HCT116 (cell line): Measurements from ENCODE around the gene UBE3C. TPM values are rescaled to one million over a fixed set of nuclear protein-coding genes. Genes with fewer than 3 reads are reported as not detected.

ENCODE experiments used
- ATAC-seq: fragments of 200-7000 bp; cut with Tn5 transposase; 2 replicates; pipeline ENCODE4 v1.9.1; 2020; ENCODE audit warnings: mild to moderate bottlenecking, moderate library complexity
- BruUV-seq: library from RNA; stranded (reverse); fragments of 400-500 nt; replicated peaks from 2 replicates; lab custom pipeline; 2021; lab: Mats Ljungman, UMichigan
- CTCF ChIA-PET: fragments of 300-600 bp; sonication (Branson Sonifier 250); formaldehyde crosslinking; loops from one replicate; lab custom pipeline; 2021; ENCODE audit warnings: antibody characterized with exemption; lab: Charles Lee
- POLR2A ChIA-PET: fragments of 300-600, 350-600 bp; sonication (Branson Sonifier 250); formaldehyde crosslinking; loops from one replicate; lab custom pipeline; 2021; ENCODE audit warnings: antibody characterized with exemption; lab: Charles Lee
- RAD21 ChIA-PET, 2 experiments: fragments of 300-600 bp; sonication (Branson Sonifier 250); formaldehyde crosslinking; loops; one replicate each; lab custom pipeline; 2023; ENCODE audit warnings: low total read pairs in 2 of 2; ENCODE audit not compliant: uncharacterized antibody in 2 of 2, unreplicated experiment in 2 of 2, low non-redundant PET in 1 of 2; lab: Charles Lee
- DNase-seq: peaks from one replicate; pipeline ENCODE4 v3.0.0-alpha.2; 2010; ENCODE audit warnings: low read depth, low spot score
- H2AFZ ChIP-seq: fragments of 200-600 bp; shearing (Covaris generic), sonication (generic); 2 replicates; pipeline ENCODE4 v1.6.1; 2017; ENCODE audit warnings: low read depth, mixed run types, mixed read lengths, antibody characterized with exemption, low read length; ENCODE audit not compliant: poor library complexity, severe bottlenecking
- H3K27ac ChIP-seq: 2 replicates; pipeline ENCODE4 v1.5.1; 2012; ENCODE audit warnings: low read depth, low read length
- H3K27me3 ChIP-seq: fragments of 200-600 bp; sonication (generic); 2 replicates; pipeline ENCODE4 v1.6.1; 2016; ENCODE audit warnings: mixed run types, low read length, mixed read lengths; ENCODE audit not compliant: insufficient read depth
- H3K36me3 ChIP-seq, 2 experiments: fragments of 200-500 bp in 1 of 2; fragments of 200-600 bp in 1 of 2; sonication (Bioruptor generic) in 1 of 2; sonication (generic) in 1 of 2; 2 replicates each; pipeline versions ENCODE4 v1.5.1 to v1.6.1; 2014 to 2016; ENCODE audit warnings: low read length in 2 of 2, inconsistent platforms in 1 of 2, mixed read lengths in 1 of 2, mixed run types in 1 of 2; ENCODE audit not compliant: insufficient read depth in 2 of 2, control insufficient read depth in 1 of 2
- H3K4me1 ChIP-seq, 2 experiments: fragments of 200-600 bp in 1 of 2; sonication (generic) in 1 of 2; 2 replicates each; pipeline versions ENCODE4 v1.5.1 to v1.6.1; 2012 to 2017; ENCODE audit warnings: low read length in 2 of 2, inconsistent platforms in 1 of 2, mild to moderate bottlenecking in 1 of 2, mixed read lengths in 1 of 2, mixed run types in 1 of 2, moderate library complexity in 1 of 2; ENCODE audit not compliant: insufficient read depth in 2 of 2, control insufficient read depth in 1 of 2
- H3K4me2 ChIP-seq: fragments of 200-600 bp; sonication (generic); 2 replicates; pipeline ENCODE4 v1.6.1; 2017; ENCODE audit warnings: mixed run types, low read length, mixed read lengths
- H3K4me3 ChIP-seq, 2 experiments: fragments of 200-600 bp in 1 of 2; sonication (generic) in 1 of 2; replicated peaks in 1 of 2; 2 replicates each; pipeline ENCODE4 v1.5.1; 2011 to 2016; ENCODE audit warnings: low read length in 2 of 2, control low read depth in 1 of 2, low read depth in 1 of 2, mild to moderate bottlenecking in 1 of 2, mixed read lengths in 1 of 2, mixed run types in 1 of 2
- H3K79me2 ChIP-seq: fragments of 200-600 bp; sonication (generic); 2 replicates; pipeline ENCODE4 v1.6.1; 2017; ENCODE audit warnings: mild to moderate bottlenecking, mixed run types, low read length, moderate library complexity, mixed read lengths; ENCODE audit not compliant: insufficient read depth
- H3K9ac ChIP-seq: fragments of 200-600 bp; sonication (generic); 2 replicates; pipeline ENCODE4 v1.6.1; 2016; ENCODE audit warnings: low read length, mixed read lengths
- H3K9me2 ChIP-seq: fragments of 200-600 bp; sonication (generic), shearing (Covaris generic); 2 replicates; pipeline ENCODE4 v1.6.1; 2017; ENCODE audit warnings: mixed run types, mild to moderate bottlenecking, moderate library complexity; ENCODE audit not compliant: insufficient read depth
- H3K9me3 ChIP-seq, 2 experiments: fragments of 200-500 bp in 1 of 2; fragments of 200-600 bp in 1 of 2; sonication (Bioruptor generic) in 1 of 2; sonication (generic) in 1 of 2; 2 replicates each; pipeline ENCODE4 v1.6.1; 2014 to 2017; ENCODE audit warnings: low read length in 2 of 2, mixed read lengths in 2 of 2, inconsistent platforms in 1 of 2, low read depth in 1 of 2, mild to moderate bottlenecking in 1 of 2, mixed run types in 1 of 2, moderate library complexity in 1 of 2; ENCODE audit not compliant: control insufficient read depth in 1 of 2, insufficient read depth in 1 of 2
- H4K20me1 ChIP-seq: fragments of 200-600 bp; sonication (generic), shearing (Covaris generic); 2 replicates; pipeline ENCODE4 v1.6.1; 2017; ENCODE audit warnings: mixed run types, mild to moderate bottlenecking, moderate library complexity; ENCODE audit not compliant: insufficient read depth
- CBX3 ChIP-seq: IDR thresholded peaks from 2 replicates; pipeline ENCODE4 v1.6.1; 2012; ENCODE audit warnings: low read depth
- CEBPB ChIP-seq: IDR thresholded peaks from 2 replicates; pipeline ENCODE4 v1.6.1; 2012; ENCODE audit warnings: low read depth
- EZH2phosphoT487 ChIP-seq: fragments of 200-600 bp; IDR thresholded peaks from 2 replicates; pipeline ENCODE4 v1.6.1; 2018; ENCODE audit warnings: antibody characterized with exemption, borderline replicate concordance
- FOSL1 ChIP-seq: IDR thresholded peaks from 2 replicates; pipeline ENCODE4 v1.6.1; 2012; ENCODE audit warnings: low read depth
- SRF ChIP-seq: IDR thresholded peaks from 2 replicates; pipeline ENCODE4 v1.6.1; 2012; ENCODE audit warnings: low read depth
- ZNF274 ChIP-seq: fragments of 200-500 bp; sonication (Bioruptor generic); IDR thresholded peaks from 2 replicates; pipeline ENCODE4 v1.6.1; 2014; ENCODE audit warnings: mild to moderate bottlenecking, low read depth, low read length, inconsistent platforms
- intact Hi-C: fragments of 100-400 bp; cut with micrococcal nuclease; formaldehyde crosslinking; loops from 2 replicates; pipeline ENCODE4 v1.10.0; 2022
- total RNA-seq: library from RNA; stranded (reverse); gene quantifications from one replicate; pipeline ENCODE4 v1.2.1, GENCODE V29; 2021; ENCODE audit not compliant: unreplicated experiment
- TF ChIP-seq, protein P1 (sequence below): IDR thresholded peaks from 2 replicates; pipeline ENCODE4 v1.6.1; 2012
- TF ChIP-seq, protein P2 (sequence below), 3 experiments: fragments of 200-600 bp in 1 of 3; sonication (generic) in 1 of 3; IDR thresholded peaks in 2 of 3; conservative IDR thresholded peaks in 1 of 3; 2 replicates each; pipeline ENCODE4 v1.5.1; 2012 to 2017; ENCODE audit warnings: low read depth in 2 of 3, low read length in 2 of 3, antibody characterized with exemption in 1 of 3, borderline replicate concordance in 1 of 3, control low read depth in 1 of 3, mild to moderate bottlenecking in 1 of 3, mixed read lengths in 1 of 3, mixed run types in 1 of 3, moderate library complexity in 1 of 3; ENCODE audit not compliant: insufficient read depth in 1 of 3
- TF ChIP-seq, protein P3 (sequence below): IDR thresholded peaks from 2 replicates; pipeline ENCODE4 v1.6.1; 2012; ENCODE audit warnings: low read depth

The UBE3C gene
- total RNA-seq, 1 experiment from 2014 or later = 68.3 TPM

DNA sequence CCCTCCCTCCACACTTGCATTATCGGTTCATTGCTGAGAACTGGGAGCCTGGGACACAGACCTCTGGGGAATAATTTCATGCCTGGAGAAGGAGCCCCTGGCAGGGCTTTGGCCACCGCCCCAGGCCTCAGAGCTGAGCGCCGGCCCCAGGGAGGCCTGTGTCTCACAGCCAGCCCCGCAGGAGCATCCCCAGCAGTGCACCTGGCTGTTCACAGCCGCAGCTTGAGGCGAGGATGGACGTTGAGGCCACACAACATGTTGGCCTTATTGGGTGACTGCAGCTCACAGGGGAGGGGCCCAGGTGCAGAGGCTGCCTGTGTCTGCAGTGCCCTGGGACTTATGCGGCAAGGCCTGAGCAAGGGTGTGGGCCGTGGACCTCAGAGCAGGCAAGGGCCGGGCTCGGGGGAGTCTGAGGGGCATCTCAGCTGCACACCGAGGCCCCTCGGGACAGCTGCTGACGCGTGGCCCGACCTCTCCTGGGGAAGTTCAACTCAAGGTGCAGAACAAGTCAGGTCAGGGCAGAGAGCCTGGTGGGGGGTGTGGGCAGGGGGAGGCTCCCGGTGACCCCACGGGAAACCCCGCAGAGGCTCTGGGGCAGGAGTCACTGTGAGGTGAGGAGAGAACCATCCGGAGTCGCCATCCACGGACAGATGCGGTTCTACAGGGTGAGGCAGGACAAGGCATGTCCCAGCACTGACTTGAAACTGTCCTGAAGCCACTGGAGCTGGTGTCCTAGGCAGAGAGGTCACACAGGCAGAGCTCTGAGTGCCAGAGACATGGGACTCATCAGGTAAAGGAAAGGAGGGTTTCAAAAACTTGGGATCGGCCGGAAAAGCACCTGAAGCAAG, 13.1 kb upstream of the UBE3C start:
- Histone ChIP-seq H4K20me1 (no peaks in the 10 kb centered on the region), H2AFZ (no peak overlapping the region), H3K9me2 (no peaks in the 10 kb centered on the region), H3K4me2 (no peak overlapping the region), H3K4me3 (no peak overlapping the region), H3K27ac (no peak overlapping the region), H3K9me3 (no peaks in the 10 kb centered on the region), H3K27me3 (no peaks in the 10 kb centered on the region), H3K79me2 (no peaks in the 10 kb centered on the region), H3K36me3 (no peaks in the 10 kb centered on the region), H3K4me1 (no peaks in the 10 kb centered on the region), H3K9ac (no peak overlapping the region)
- ChIA-PET POLR2A (no interaction called here), CTCF (no interaction called here), RAD21 (no interaction called here)
- intact Hi-C loops = no loop called here
- DNase-seq (no peak), ATAC-seq (no peak)
- BruUV-seq = no TSS peak
- TF ChIP-seq, protein P1, sequence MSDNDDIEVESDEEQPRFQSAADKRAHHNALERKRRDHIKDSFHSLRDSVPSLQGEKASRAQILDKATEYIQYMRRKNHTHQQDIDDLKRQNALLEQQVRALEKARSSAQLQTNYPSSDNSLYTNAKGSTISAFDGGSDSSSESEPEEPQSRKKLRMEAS = no peak
- TF ChIP-seq, protein P2, sequence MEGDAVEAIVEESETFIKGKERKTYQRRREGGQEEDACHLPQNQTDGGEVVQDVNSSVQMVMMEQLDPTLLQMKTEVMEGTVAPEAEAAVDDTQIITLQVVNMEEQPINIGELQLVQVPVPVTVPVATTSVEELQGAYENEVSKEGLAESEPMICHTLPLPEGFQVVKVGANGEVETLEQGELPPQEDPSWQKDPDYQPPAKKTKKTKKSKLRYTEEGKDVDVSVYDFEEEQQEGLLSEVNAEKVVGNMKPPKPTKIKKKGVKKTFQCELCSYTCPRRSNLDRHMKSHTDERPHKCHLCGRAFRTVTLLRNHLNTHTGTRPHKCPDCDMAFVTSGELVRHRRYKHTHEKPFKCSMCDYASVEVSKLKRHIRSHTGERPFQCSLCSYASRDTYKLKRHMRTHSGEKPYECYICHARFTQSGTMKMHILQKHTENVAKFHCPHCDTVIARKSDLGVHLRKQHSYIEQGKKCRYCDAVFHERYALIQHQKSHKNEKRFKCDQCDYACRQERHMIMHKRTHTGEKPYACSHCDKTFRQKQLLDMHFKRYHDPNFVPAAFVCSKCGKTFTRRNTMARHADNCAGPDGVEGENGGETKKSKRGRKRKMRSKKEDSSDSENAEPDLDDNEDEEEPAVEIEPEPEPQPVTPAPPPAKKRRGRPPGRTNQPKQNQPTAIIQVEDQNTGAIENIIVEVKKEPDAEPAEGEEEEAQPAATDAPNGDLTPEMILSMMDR (IDR thresholded peaks at IDR 0.05 in 2 of 3, conservative IDR thresholded peaks at IDR 0.05 in 1 of 3; ENCODE audit: borderline replicate concordance in 1 of 3, insufficient read depth in 1 of 3, low read depth in 2 of 3, low read length in 2 of 3) = no peak
- no peak for TF ChIP-seq FOSL1

DNA sequence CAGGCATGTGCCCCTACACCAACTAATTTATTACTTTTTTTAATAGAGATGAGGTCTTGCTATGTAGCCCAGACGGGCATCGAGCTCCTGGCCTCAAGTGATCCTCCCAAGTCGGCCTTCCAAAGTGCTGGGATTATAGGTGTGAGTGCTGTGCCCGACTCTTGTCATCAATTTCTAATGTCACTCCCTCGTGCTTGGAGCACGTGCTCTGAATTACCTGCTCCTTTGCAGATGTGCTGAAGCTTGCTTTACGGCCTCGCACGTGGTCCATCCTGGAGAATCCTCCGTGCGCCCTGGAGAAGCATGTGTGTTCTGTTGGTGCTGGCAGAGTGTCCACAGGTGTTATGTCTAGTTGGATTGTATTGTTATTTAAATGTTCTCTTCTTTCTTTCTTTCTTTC, 11.8 kb upstream of the UBE3C start:
- no peak overlapping the region for H3K9ac ChIP-seq
- H3K9me2 ChIP-seq = no peaks in the 10 kb centered on the region
- ChIA-PET CTCF (no interaction called here), POLR2A (no interaction called here), RAD21 (no interaction called here)
- no peak overlapping the region for H3K4me2 ChIP-seq
- no peaks in the 10 kb centered on the region for H3K4me1 ChIP-seq
- intact Hi-C loops = no loop called here
- no peaks in the 10 kb centered on the region for H3K9me3 ChIP-seq
- BruUV-seq = no TSS peak
- H3K4me3 ChIP-seq = no peak overlapping the region
- no peaks in the 10 kb centered on the region for H3K27me3 ChIP-seq
- H2AFZ ChIP-seq = no peak overlapping the region
- no peaks in the 10 kb centered on the region for H3K36me3 ChIP-seq
- H3K79me2 ChIP-seq = no peaks in the 10 kb centered on the region
- H4K20me1 ChIP-seq = no peaks in the 10 kb centered on the region
- DNase-seq = no peak
- no peak overlapping the region for H3K27ac ChIP-seq
- no peak for ATAC-seq
- TF ChIP-seq CBX3 (no peak), EZH2phosphoT487 (no peak), CEBPB (no peak), FOSL1 (no peak), ZNF274 (no peak), SRF (no peak)
- TF ChIP-seq, protein P3, sequence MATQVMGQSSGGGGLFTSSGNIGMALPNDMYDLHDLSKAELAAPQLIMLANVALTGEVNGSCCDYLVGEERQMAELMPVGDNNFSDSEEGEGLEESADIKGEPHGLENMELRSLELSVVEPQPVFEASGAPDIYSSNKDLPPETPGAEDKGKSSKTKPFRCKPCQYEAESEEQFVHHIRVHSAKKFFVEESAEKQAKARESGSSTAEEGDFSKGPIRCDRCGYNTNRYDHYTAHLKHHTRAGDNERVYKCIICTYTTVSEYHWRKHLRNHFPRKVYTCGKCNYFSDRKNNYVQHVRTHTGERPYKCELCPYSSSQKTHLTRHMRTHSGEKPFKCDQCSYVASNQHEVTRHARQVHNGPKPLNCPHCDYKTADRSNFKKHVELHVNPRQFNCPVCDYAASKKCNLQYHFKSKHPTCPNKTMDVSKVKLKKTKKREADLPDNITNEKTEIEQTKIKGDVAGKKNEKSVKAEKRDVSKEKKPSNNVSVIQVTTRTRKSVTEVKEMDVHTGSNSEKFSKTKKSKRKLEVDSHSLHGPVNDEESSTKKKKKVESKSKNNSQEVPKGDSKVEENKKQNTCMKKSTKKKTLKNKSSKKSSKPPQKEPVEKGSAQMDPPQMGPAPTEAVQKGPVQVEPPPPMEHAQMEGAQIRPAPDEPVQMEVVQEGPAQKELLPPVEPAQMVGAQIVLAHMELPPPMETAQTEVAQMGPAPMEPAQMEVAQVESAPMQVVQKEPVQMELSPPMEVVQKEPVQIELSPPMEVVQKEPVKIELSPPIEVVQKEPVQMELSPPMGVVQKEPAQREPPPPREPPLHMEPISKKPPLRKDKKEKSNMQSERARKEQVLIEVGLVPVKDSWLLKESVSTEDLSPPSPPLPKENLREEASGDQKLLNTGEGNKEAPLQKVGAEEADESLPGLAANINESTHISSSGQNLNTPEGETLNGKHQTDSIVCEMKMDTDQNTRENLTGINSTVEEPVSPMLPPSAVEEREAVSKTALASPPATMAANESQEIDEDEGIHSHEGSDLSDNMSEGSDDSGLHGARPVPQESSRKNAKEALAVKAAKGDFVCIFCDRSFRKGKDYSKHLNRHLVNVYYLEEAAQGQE = no peak
- TF ChIP-seq, protein P2 (IDR thresholded peaks at IDR 0.05 in 2 of 3, conservative IDR thresholded peaks at IDR 0.05 in 1 of 3; ENCODE audit: borderline replicate concordance in 1 of 3, insufficient read depth in 1 of 3, low read depth in 2 of 3, low read length in 2 of 3) = no peak
